Measurements from ENCODE around the gene TMEM238. TPM values are rescaled to one million over a fixed set of nuclear protein-coding genes. Genes with fewer than 3 reads are reported as not detected.
A peak's percentile ranks its signal among the peaks of the same experiment; 100 is the strongest.

TMEM238 gene
- total and polyA plus RNA-seq, 9 of the 15 experiments (the other 6 are each of a cell fraction or from before 2014, with no cell fraction given) = 0.18 to 5.1 (median 1.3) TPM; not detected in 4

DNA sequence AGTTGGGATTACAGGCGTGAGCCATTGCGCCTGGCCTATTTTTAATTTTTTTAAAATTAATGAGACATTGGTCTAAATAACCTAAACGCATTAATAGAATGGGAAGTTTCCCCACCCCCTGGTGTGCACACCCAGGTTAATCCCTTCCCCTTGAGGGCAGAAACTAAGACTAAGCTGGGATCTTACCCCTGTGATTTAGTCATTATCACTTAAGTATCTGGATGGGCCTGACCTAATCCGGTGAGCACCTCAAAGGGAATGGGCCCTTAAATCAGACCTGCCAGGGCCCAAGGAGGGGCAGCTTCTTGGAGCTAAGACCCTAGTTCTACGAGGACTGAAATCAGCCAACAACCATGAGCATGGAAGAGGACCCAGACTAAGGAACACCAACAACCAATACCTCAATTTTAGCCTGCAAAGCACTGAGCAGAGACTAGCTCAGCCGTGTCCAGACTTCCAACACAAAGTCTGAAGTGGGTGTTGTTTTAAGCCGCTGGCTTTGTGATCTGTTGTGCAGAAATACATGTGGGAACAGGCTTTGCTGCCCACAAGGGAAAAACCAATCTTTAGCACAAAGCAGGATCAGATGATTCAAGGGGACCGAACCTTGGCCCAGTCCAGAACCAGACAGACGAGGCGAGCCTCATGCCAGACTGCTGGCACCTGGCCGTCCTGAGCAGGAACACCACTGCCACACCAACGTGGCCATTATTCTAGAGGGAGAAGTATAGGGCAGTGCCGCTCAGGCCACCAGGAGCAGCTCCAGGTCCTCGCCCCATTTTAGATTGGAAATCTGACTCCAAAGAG lies 16.4 kb upstream of the TMEM238 start (continued):
- peak; percentile 48 for TF ChIP-seq POLR2B (IDR thresholded peaks at IDR 0.05; ENCODE audit: low read depth, partially characterized antibody)
- no peak for TF ChIP-seq RBFOX2 (IDR thresholded peaks at IDR 0.05; ENCODE audit: low read depth, low read length)

DNA sequence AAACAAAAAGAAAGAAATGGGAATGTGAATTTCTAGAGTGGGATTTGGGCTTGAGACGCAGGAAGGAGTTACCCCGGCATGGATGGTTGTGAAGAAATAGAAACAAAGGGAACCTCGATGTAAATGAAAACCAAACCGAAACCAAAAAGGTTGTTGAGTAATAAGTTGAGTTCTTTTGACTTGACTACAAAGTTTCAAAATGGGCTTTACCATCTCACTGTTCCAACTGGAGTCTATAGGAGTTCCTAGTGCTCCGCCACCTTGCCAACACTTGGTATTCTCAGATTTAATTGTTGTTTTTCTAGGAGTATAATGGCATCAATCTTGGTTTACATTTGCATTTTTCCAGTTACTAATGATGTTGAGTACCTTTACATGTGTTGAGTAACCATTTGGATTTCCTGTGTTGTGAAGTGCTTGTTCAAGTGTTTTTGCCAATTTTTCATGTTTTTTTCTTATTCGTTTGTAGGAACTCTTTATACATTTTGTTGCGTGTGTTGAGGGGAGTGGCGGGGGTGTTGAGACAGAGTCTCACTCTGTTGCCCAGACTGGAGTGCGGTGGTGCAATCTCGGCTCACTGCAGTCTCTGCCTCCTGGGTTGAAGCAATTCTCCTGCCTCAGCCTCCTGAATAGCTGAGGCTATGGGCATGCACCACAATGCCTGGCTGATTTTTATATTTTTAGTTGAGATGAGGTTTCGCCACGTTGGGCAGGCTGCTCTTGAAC lies 14.3 kb upstream of the TMEM238 start:
- ChIA-PET POLR2A (interaction anchor here (0.7 to 5.1 kb wide), 13 partner anchors 8 to 318 kb away, joined by 3 to 97 read pairs (median 5); partner anchors contain the start of genes RPL28, SYT5, TMEM238 and UBE2S), CTCF (ENCODE audit: low intra/inter-chr PET ratio) (no interaction called here)
- no peak overlapping the region for H3K4me3 ChIP-seq
- peaks cover 27% of the 10 kb centered on the region; the same call in 2 of the 3 replicates for H3K36me3 ChIP-seq (ENCODE audit: control insufficient read depth, insufficient read depth, low read length)
- peaks cover 10% of the 10 kb centered on the region for H3K79me2 ChIP-seq (ENCODE audit: control insufficient read depth, insufficient read depth, low read length)
- in situ Hi-C loops (cut with MboI) = no loop called here
- no peak overlapping the region for H3K27ac ChIP-seq (ENCODE audit: extremely low read depth, low read depth, low read length)
- no TSS peak for BruUV-seq (replicated peaks)
- H3K27me3 ChIP-seq (ENCODE audit: control insufficient read depth in 2 of 2, insufficient read depth in 2 of 2, low read length in 2 of 2) = no peaks in the 10 kb centered on the region
- H3K9me1 ChIP-seq (ENCODE audit: control insufficient read depth, insufficient read depth, low read length) = no peaks in the 10 kb centered on the region
- peaks cover 0 to 12% of the 10 kb centered on the region in 2 experiments; a peak in 4 of 5 replicates for H3K4me1 ChIP-seq (replicated peaks in 1 of 2; ENCODE audit: control insufficient read depth in 2 of 2, insufficient read depth in 2 of 2, low read length in 2 of 2)
- peak; percentile 74 for FAIRE-seq
- no peak overlapping the region for H2AFZ ChIP-seq (ENCODE audit: low read depth, low read length)
- ATAC-seq = no peak
- no peak for TF ChIP-seq POLR2B (IDR thresholded peaks at IDR 0.05; ENCODE audit: low read depth, partially characterized antibody)
- TF ChIP-seq GTF2E2 (tag; IDR thresholded peaks at IDR 0.05) = no peak
- peak; percentile 14 for TF ChIP-seq RBM22 (IDR thresholded peaks at IDR 0.05; ENCODE audit: low read depth, low read length, poor library complexity, severe bottlenecking)
- no peak for TF ChIP-seq NFE2L1 (tag; IDR thresholded peaks at IDR 0.05; ENCODE audit: borderline replicate concordance, low read depth)
- TF ChIP-seq RBM25 (IDR thresholded peaks at IDR 0.05; ENCODE audit: low read depth, low read length, severe bottlenecking) = peak; percentile 23
- peaks cover 26% of the 10 kb centered on the region for H4K20me1 ChIP-seq (replicated peaks; ENCODE audit: control insufficient read depth, insufficient read depth, low read length)
- WGBS (ENCODE audit: insufficient coverage, low coverage, missing lambda C conversion rate) = 71% methylated on average over 12 of the region's 12 CpGs
- H3K9ac ChIP-seq (ENCODE audit: insufficient read depth in 1 of 2, low read depth in 2 of 2, low read length in 2 of 2) = no peak overlapping the region
- intact Hi-C loops (cut with micrococcal nuclease) = no loop called here
- H3K9me3 ChIP-seq (replicated peaks; ENCODE audit: control insufficient read depth, insufficient read depth, low read depth, low read length) = no peaks in the 10 kb centered on the region
- no peak for DNase-seq (ENCODE audit: extremely low read depth in 1 of 4, low spot score in 3 of 4)
- no peak overlapping the region for H3K4me2 ChIP-seq (ENCODE audit: insufficient read depth, low read length)

Data from K562 (cell line).